HG03025 (cell line): ENCODE results near the gene SORCS2.

Experiments
- ATAC-seq: cut with Tn5 transposase; IDR thresholded peaks from one replicate; pipeline ENCODE4 v1.9.1; 2021; ENCODE audit warnings: mild to moderate bottlenecking, moderate library complexity; ENCODE audit not compliant: unreplicated experiment, low FRiP score

The SORCS2 gene

DNA sequence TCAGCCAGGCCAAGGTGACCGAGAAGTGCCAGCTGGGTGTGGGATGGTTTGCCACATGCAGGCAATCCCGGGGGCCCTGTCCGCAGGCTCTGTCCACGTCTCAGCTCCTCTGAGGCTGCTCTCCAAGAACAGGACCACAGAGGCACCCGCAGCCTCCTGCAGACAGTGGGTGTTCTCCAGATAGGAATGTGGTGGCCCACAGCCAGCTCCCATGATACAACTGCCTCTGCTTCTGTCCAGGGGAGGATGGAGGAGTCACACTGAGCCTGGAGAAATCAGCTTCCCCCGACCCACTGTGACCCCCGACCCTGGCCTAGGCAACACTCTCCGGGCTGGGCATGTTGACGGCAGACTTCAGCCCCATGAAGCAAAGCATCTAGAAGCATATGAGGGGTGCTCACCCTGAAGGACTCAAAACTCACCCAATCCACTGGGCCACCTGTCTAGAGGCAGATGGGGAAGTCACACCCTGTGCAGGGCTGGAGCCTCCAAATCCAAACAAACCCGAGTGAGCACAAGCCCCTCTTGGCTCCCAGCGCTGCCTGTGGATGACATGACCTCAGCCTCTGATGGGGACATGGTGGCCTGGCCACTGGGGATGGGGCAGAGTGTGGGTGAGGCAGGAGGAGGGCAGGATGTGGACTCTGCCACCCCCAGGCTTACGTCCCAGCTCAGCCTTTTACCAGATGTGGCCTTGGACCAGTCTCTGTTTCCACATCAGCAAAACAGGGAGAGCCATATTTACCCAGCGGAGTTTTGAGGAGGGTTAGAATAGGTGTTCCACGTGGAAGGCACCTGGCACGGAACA lies 140.1 kb downstream of the SORCS2 start:
- no peak for ATAC-seq

- ATAC-seq: no peak
Measured at GRCh38 chr4:7333024-7333780, 140.9 kb downstream of the SORCS2 start.

DNA sequence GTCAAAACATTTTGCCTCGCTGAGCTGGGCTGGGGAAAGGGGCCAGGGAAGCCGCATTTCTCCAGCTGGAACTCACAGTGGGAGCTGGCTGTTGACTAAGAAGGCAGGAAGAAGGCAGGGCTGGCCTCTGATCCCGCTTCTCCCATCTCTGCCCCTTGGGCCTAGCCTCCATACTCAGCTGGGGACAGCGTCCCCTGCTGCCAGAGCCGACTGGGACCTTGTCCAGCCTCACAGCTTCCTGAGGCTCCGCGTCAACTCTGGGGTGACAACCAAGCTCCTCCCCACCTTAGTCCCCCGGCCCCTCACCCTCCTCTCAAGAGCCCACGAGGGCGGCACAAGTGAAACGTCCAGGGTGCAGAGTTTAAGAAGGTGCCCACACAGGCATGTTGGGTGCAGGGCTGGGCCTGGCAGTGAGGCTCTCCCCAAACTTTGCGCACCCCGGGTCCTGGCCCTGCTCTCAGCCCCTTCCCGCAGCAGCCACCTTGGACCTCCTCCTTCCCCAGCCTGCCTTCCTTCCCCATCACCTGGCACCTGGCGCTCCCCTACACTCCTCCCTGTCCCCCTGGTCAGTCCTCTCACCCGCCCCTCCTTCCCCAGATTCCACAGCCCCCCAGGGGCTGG lies 141.6 kb downstream of the SORCS2 start:
- no peak for ATAC-seq

GRCh38 chr4:7334521-7335275 lies 142.4 kb downstream of the SORCS2 start:
- no peak for ATAC-seq

- ATAC-seq: no peak
Measured at GRCh38 chr4:7335344-7336066, 143.2 kb downstream of the SORCS2 start.

DNA sequence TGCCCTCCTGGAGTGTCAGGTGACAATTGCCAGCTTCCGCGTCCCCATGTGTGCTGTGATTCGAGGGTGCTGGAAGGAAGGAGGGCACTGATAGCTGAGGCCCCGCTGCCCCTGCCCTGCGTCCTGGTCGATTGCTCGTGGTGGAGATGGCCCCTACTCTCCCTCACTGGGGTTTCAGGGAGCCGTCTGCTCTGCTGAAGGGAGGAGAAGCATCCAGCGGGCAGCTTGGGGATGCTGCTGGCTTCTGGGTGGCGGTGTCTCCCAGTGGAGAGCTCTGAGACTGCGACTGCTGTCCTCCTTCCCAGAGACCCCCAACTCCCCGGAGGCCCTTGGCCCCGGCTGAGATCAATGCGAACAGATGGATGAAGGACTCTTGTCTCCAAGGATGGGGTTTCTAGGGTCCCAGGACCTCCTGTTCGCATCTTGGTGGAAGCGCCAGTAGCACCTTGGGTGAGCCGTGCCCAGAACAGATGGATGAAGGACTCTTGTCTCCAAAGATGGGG lies 143.8 kb downstream of the SORCS2 start:
- no peak for ATAC-seq

GRCh38 chr4:7336732-7337131 lies 144.4 kb downstream of the SORCS2 start:
- no peak for ATAC-seq

DNA sequence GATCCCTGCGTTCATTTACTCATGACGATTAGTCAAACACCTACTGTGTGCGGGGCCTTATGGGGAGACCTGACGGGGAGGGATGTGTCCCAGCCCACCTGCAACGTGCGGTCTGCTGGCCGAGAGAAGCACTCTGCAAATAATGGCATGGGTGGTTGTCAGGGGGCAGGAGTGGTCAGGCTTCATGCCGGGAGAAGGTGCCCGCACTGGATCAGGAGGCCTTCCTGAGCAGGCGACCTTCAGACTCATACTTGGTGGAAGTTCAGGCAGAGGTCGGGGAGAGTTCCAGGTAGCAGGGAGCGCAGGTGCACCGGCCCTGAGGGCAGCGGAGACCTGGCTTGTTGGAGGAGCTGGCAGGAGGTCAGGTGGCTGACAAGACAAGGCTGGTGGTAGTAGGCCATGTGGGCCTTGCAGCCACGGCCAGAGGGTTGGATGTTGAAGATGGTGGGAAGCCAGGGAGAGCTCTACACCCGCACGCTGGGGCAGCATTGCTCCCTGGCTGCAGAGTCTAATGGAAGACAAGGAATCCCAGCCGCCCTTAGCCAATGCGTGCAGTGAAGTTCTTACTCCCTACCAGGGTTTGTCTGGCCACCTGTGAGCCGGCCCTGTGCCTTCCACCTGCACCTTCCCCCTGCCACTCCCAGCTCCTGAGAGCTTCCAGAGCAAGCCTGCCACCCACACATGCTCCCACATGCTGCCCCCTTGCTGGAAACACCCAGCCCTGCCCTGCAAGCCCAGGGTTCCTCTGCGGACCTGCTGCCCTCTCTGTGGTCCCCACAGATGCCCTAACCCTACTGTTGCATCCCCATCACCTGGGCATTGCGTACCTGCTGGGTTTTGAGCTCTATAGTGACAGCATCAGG lies 145.1 kb downstream of the SORCS2 start:
- ATAC-seq: no peak

- ATAC-seq: no peak
Measured at GRCh38 chr4:7338059-7338452, 145.7 kb downstream of the SORCS2 start.

DNA sequence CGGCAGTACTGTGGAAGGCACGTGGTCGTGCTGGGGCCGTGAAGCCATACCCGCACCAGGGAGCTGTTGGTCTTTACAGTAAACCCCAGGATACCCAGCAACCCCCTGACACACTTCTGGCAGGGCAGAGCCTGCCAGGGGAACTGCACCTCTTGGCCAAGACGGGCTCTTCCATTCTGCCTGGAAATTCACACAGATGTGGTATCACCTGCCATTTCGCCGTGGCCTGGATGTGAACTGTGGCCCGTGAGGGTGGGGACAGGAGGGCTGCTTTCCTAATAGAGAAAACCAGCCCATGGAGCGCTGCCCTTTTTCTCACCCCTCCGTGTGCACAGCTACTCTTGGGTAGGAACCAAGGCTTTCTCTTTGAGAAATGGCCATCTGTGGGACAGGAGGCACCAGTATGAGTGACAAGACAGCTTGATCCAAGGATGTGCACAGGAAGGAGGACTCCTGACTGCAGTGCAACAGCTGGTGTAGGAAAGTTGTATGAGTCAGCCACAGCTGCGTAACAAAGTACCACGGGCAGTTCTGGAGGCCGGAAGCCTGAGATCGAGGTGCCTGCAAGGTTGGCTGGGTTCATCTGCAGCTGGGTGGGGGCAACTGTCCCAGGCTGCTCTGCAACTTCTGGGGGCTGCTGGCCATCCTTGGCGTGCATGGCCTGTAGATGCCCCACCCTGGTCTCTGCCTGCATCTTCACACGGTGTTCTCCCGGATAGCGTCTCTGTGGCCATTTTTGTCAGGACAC lies 146.7 kb downstream of the SORCS2 start:
- no peak for ATAC-seq

DNA sequence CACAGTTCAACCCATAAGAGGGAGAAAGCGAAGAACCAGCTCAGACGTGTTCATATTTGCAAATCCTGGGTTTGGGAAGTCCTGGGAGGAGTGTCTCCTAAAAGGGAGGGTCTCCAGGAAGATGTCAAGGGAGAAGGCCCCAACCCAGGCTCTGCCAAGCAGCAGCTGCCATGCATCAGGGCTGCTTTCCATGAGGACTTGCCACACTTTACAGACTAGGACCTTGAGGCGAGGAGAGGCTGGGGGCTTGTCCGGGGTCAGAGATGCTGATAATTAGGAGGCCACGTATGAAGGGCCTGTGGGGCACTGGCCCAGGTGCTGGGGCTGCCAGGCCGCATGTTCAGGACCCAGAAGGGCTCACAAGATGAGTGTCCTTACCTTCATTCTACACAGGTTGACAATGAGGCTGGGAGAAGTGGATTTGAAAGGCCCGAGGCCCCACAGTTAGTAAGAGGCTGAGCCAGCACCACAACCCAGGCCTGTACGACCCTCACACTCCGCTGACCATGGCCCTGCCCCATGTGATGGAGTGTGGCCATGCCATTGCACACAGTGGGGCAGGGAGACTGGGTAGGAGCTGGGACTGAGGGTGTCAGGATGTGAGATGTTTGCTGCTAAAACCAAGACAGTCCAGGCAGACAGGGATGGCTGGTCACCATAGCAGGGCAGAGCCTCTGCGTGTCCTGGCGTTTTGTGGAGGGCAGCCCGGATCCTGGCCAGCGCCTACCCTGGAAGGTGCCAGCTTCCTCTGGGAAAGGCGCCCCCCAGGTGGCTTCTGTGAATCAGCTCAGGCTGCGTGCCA lies 147.6 kb downstream of the SORCS2 start:
- ATAC-seq: no peak

GRCh38 chr4:7340553-7341433 lies 148.5 kb downstream of the SORCS2 start:
- no peak for ATAC-seq

- no peak for ATAC-seq
Measured at GRCh38 chr4:7341491-7342222, 149.3 kb downstream of the SORCS2 start.

- ATAC-seq: no peak
Measured at GRCh38 chr4:7342223-7343080, 150.1 kb downstream of the SORCS2 start.

DNA sequence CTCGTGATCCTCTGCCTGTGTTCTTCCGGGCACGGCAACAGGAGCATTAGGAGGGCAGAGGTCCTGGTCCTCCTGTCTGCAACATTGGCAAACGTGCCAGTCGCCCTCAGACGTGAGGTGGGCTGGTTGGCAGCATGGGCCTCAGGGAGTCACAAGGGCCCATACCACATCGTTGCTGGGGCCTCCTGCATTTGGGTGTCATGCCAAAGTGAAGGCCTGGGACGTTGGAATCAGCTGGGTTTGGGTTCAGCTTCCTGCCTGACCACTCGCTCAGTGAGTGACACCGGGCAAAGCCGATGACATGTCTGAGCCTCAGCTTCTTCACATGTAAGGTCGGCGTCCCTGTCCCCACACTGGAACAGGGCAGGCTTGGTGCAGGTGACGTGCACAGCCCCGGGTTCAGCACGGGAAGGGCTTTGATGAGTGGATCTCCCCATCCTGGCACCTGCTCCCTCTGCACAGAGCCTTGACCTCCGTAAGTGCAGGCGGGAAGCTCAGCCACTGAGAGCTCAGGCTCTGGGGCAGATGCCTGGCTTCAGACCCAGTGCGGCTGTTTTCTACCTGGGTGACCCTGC lies 150.8 kb downstream of the SORCS2 start:
- ATAC-seq: no peak
